MM.1S (cell line): ENCODE data around the gene PCGF3.

Source experiments
- DNase-seq: peaks from one replicate; pipeline ENCODE4 v3.0.0-alpha.2; 2015
- H2AFZ ChIP-seq: fragments of 300-600 bp; sonication (generic); 2 replicates; pipeline ENCODE4 v1.6.0; 2016; ENCODE audit warnings: antibody characterized with exemption, low read length
- H3F3A ChIP-seq: fragments of 300-600 bp; sonication (generic); 2 replicates; pipeline ENCODE4 v1.6.1; 2016; ENCODE audit warnings: mild to moderate bottlenecking, antibody characterized with exemption, low read length, moderate library complexity, mixed read lengths; ENCODE audit not compliant: insufficient read depth
- H3K27ac ChIP-seq: fragments of 300-600 bp; sonication (generic); 2 replicates; pipeline ENCODE4 v1.5.1; 2016; ENCODE audit warnings: mild to moderate bottlenecking, low read length
- H3K27me3 ChIP-seq: fragments of 300-600 bp; sonication (generic); replicated peaks from 2 replicates; pipeline ENCODE4 v1.6.0; 2016; ENCODE audit warnings: low read length; ENCODE audit not compliant: insufficient read depth
- H3K36me3 ChIP-seq: fragments of 300-600 bp; sonication (generic); replicated peaks from 2 replicates; pipeline ENCODE4 v1.6.1; 2016; ENCODE audit warnings: mild to moderate bottlenecking, low read length, mixed read lengths; ENCODE audit not compliant: insufficient read depth
- H3K4me1 ChIP-seq: fragments of 300-600 bp; sonication (generic); 2 replicates; pipeline ENCODE4 v1.6.1; 2016; ENCODE audit warnings: low read length, mixed read lengths
- H3K4me2 ChIP-seq: fragments of 300-600 bp; sonication (generic); 2 replicates; pipeline ENCODE4 v1.6.0; 2016; ENCODE audit warnings: low read depth, low read length
- H3K4me3 ChIP-seq: fragments of 300-600 bp; sonication (generic); 2 replicates; pipeline ENCODE4 v1.5.1; 2016; ENCODE audit warnings: low read length, mixed read lengths
- H3K79me2 ChIP-seq: fragments of 300-600 bp; sonication (generic); 2 replicates; pipeline ENCODE4 v1.6.1; 2016; ENCODE audit warnings: mixed run types, low read length, mixed read lengths
- H3K9ac ChIP-seq: fragments of 300-600 bp; sonication (generic); 2 replicates; pipeline ENCODE4 v1.6.1; 2016; ENCODE audit warnings: low read length, mixed read lengths
- H3K9me2 ChIP-seq: fragments of 300-600 bp; sonication (generic); replicated peaks from 2 replicates; pipeline ENCODE4 v1.6.1; 2016; ENCODE audit warnings: mild to moderate bottlenecking, low read length, mixed read lengths; ENCODE audit not compliant: insufficient read depth
- H3K9me3 ChIP-seq: fragments of 300-600 bp; sonication (generic); replicated peaks from 2 replicates; pipeline ENCODE4 v1.6.1; 2016; ENCODE audit warnings: mild to moderate bottlenecking, low read length, mixed read lengths; ENCODE audit not compliant: insufficient read depth
- H4K20me1 ChIP-seq: fragments of 300-600 bp; sonication (generic); 2 replicates; pipeline ENCODE4 v1.6.1; 2016; ENCODE audit warnings: mild to moderate bottlenecking, low read length, moderate library complexity, mixed read lengths; ENCODE audit not compliant: insufficient read depth
- CTCF ChIP-seq: fragments of 300-600 bp; sonication (generic); IDR thresholded peaks from 2 replicates; pipeline ENCODE4 v1.5.1; 2016; ENCODE audit warnings: antibody characterized with exemption, low read length, mixed read lengths
- EZH2 ChIP-seq: fragments of 300-600 bp; sonication (generic); optimal IDR thresholded peaks from 2 replicates; pipeline ENCODE3; 2017; ENCODE audit warnings: low read depth, mild to moderate bottlenecking, antibody characterized with exemption, low read length, mixed read lengths
- EZH2phosphoT487 ChIP-seq: fragments of 300-600 bp; sonication (generic); IDR thresholded peaks from 2 replicates; pipeline ENCODE4 v1.6.1; 2018; ENCODE audit warnings: antibody characterized with exemption, low read length

Gene PCGF3

GRCh38 chr4:717601-718320 is 12.1 kb downstream of the PCGF3 start:
- Histone ChIP-seq H4K20me1 (no peaks in the 10 kb centered on the region), H3F3A (no peaks in the 10 kb centered on the region), H3K9me3 (no peaks in the 10 kb centered on the region), H3K27ac (no peak overlapping the region), H3K9me2 (no peaks in the 10 kb centered on the region), H3K9ac (no peak overlapping the region), H3K4me3 (no peak overlapping the region), H3K36me3 (no peaks in the 10 kb centered on the region), H3K4me2 (no peak overlapping the region), H2AFZ (no peak overlapping the region), H3K4me1 (no peaks in the 10 kb centered on the region), H3K79me2 (no peaks in the 10 kb centered on the region), H3K27me3 (no peaks in the 10 kb centered on the region)
- TF ChIP-seq EZH2phosphoT487 (no peak), CTCF (no peak), EZH2 (no peak)
- DNase-seq = no peak

- Histone ChIP-seq H3F3A (no peaks in the 10 kb centered on the region), H3K4me1 (no peaks in the 10 kb centered on the region), H3K4me3 (no peak overlapping the region), H3K79me2 (no peaks in the 10 kb centered on the region), H2AFZ (no peak overlapping the region), H3K9ac (no peak overlapping the region), H3K4me2 (no peak overlapping the region), H3K9me2 (no peaks in the 10 kb centered on the region), H3K36me3 (no peaks in the 10 kb centered on the region), H3K27ac (no peak overlapping the region), H3K9me3 (no peaks in the 10 kb centered on the region), H4K20me1 (no peaks in the 10 kb centered on the region), H3K27me3 (no peaks in the 10 kb centered on the region)
- no peak for DNase-seq
- TF ChIP-seq CTCF (no peak), EZH2 (no peak), EZH2phosphoT487 (no peak)
Measured at GRCh38 chr4:718460-718859, 12.8 kb downstream of the PCGF3 start.

- Histone ChIP-seq H3K4me1 (no peaks in the 10 kb centered on the region), H3K27ac (no peak overlapping the region), H3K9me3 (no peaks in the 10 kb centered on the region), H3K4me3 (no peak overlapping the region), H3F3A (no peaks in the 10 kb centered on the region), H3K27me3 (no peaks in the 10 kb centered on the region), H3K9ac (no peak overlapping the region), H2AFZ (no peak overlapping the region), H3K4me2 (no peak overlapping the region), H3K36me3 (no peaks in the 10 kb centered on the region), H4K20me1 (no peaks in the 10 kb centered on the region), H3K9me2 (no peaks in the 10 kb centered on the region), H3K79me2 (no peaks in the 10 kb centered on the region)
- DNase-seq = no peak
- TF ChIP-seq EZH2phosphoT487 = no peak
- no peak for TF ChIP-seq EZH2
- no peak for TF ChIP-seq CTCF
Measured at GRCh38 chr4:720111-720860, 14.7 kb downstream of the PCGF3 start.
